Suprapubic skin (tissue), 3 donors: ENCODE measurements around the gene AFM.

Experiments used
- EP300 ChIP-seq: sonication (generic); formaldehyde crosslinking; IDR thresholded peaks from one replicate; pipeline ENCODE4 v1.6.1; 2017; ENCODE audit warnings: antibody characterized with exemption
- POLR2A ChIP-seq, 2 donors: fragments of 450-650 bp; IDR thresholded peaks; one replicate each; pipeline ENCODE4 v1.6.1; 2017; ENCODE audit warnings: antibody characterized with exemption in 2 of 2, mild to moderate bottlenecking in 2 of 2, moderate library complexity in 2 of 2
- TF ChIP-seq, protein P1 (sequence below), 2 donors: fragments of 200-600 bp in 1 of 2; fragments of 450-650 bp in 1 of 2; sonication (generic) in 1 of 2; IDR thresholded peaks; one replicate each; pipeline ENCODE4 v1.5.1; 2016 to 2019; ENCODE audit warnings: antibody characterized with exemption in 2 of 2, mild to moderate bottlenecking in 1 of 2, moderate library complexity in 1 of 2

DNA sequence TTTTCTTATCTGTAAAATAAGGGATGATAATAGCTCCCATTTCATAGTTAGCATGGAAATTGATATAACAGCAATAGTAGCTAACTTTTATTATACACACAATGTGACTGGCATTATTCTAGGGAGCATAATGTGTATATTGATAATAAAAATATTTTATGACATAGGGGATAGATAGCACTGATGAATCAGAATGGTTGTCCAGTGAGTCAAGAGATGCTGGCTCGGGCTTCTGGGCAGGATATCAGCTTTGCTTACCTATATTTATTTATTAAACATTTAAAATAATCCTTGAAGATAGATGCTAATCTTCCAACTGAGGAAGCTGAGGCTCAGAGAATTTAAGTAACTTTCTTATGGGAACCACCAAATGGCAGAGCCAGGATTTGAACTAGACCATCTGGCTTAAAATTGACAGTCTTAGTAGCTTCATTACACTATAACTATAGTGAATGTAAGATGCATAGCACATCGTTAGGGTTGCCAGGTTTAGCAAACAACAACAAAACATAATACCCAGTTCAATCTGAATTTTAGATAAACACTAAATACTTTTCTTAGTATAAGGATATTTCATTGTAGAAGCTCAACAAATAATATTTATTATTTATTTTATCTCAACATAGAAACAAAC is 42.8 kb upstream of the AFM start:
- no peak for TF ChIP-seq POLR2A (IDR thresholded peaks at IDR 0.05)
- no peak for TF ChIP-seq EP300
- TF ChIP-seq, protein P1, sequence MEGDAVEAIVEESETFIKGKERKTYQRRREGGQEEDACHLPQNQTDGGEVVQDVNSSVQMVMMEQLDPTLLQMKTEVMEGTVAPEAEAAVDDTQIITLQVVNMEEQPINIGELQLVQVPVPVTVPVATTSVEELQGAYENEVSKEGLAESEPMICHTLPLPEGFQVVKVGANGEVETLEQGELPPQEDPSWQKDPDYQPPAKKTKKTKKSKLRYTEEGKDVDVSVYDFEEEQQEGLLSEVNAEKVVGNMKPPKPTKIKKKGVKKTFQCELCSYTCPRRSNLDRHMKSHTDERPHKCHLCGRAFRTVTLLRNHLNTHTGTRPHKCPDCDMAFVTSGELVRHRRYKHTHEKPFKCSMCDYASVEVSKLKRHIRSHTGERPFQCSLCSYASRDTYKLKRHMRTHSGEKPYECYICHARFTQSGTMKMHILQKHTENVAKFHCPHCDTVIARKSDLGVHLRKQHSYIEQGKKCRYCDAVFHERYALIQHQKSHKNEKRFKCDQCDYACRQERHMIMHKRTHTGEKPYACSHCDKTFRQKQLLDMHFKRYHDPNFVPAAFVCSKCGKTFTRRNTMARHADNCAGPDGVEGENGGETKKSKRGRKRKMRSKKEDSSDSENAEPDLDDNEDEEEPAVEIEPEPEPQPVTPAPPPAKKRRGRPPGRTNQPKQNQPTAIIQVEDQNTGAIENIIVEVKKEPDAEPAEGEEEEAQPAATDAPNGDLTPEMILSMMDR (IDR thresholded peaks at IDR 0.05): no peak
